NCI-H446 (cell line): ENCODE results near the gene ABHD8.
A peak's percentile ranks its signal among the peaks of the same experiment; 100 is the strongest.

Experiments used
- DNase-seq, 2 experiments: peaks; one replicate each; lab custom pipeline; 2025; lab: John Stamatoyannopoulos, UW

Gene ABHD8

DNA sequence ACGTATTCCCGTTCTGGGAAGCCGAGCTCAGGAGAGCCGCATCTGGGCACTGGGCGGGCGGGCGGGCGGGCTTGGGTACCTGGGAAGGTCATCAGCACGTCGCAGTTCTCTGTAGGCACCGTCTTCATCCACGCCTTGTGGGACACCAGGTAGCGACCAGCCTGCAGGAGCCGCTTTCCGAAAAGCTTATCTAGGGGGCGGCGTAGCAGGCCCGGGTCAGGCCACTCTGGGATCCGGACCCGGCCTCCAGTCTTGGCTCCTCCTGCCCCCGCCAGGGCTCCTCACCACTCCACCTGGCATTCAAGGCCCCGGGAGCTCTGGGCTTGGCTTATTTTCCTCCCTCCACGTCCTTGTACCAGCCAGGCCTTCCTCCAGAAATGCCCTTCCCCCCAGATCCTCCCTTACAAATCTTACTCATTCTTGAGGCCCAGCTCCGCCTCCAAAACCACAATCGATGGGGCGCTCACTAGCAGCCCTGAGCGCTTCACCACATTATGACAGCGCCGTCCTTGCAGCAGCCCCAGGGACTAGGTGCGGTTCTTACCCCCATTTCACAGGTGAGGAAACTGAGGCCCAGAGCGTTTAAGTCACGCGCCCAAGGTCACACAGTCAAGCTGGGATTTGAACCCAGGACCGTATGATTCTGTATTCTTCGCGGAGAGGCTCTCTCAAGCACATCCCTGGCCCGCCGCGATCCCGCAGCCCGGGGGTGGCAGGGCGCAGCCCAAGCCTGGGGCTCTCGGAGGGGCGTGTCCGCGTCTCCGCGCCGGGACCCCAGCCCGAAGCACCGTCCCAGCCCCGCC is 30.6 kb upstream of the ABHD8 start:
- DNase-seq, result no peak

GRCh38 chr19:17332677-17333581 is 29.7 kb upstream of the ABHD8 start:
- DNase-seq, result peak; percentile 32 to 63

DNA sequence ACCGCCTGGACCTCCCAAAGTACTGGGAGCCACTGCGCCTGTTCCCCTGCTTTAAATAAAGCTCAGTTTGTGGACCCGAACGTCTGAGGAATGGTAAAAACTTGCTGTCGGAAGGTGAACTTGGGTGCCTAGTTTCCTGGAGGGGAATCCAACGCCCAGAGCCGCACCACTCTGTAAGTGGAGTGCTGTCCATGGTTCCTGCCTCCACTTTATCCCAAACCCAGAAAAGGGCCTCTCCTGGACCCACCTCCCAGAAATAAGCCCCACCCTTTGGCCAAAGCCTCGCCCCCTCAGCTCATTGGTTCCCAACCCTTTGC is 29.1 kb upstream of the ABHD8 start:
- no peak for DNase-seq

- no peak for DNase-seq
Observed at GRCh38 chr19:17331045-17331558, 27.9 kb upstream of the ABHD8 start.

DNA sequence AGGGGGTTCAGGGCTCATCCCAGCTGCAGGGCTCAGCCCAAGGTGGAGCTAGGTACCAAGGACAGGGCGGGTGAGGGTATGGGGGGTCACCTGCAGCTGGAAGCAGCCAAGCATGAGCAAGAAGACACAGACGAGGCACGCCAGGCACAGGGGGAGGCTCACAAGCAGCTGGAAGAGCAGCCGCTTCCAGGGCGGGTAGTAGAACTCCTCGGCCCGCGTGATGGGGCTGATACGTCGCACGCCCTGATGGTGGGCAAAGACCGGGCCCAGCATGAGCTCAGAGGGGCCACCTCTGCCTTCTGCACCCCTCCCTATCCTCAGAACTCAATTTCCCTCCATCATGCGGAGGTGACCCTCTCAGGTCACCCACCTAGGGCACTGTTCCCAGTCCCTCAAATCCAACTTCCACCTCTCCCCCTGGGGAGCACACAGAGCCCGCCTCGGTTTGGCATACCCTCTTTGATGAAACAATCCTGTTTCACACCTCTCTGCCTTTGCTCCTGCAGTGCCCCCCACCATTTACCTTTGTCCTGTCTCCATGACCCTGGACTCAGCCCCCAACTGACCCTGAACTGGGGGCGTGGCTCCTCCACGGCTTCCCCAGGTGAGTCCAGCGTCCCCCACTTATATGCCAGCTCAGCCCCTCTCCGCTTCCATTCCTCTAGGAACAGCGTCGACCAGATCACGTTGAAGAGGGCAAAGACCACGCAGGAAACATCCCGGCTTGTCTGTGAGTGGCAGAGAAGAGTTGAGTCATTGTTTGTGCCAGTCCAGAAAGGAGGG is 27.2 kb upstream of the ABHD8 start:
- DNase-seq, result no peak

GRCh38 chr19:17329366-17330261 is 26.4 kb upstream of the ABHD8 start:
- DNase-seq, result no peak

GRCh38 chr19:17328517-17329365 is 25.5 kb upstream of the ABHD8 start:
- no peak for DNase-seq

GRCh38 chr19:17327654-17328516 is 24.7 kb upstream of the ABHD8 start:
- DNase-seq, result no peak

DNA sequence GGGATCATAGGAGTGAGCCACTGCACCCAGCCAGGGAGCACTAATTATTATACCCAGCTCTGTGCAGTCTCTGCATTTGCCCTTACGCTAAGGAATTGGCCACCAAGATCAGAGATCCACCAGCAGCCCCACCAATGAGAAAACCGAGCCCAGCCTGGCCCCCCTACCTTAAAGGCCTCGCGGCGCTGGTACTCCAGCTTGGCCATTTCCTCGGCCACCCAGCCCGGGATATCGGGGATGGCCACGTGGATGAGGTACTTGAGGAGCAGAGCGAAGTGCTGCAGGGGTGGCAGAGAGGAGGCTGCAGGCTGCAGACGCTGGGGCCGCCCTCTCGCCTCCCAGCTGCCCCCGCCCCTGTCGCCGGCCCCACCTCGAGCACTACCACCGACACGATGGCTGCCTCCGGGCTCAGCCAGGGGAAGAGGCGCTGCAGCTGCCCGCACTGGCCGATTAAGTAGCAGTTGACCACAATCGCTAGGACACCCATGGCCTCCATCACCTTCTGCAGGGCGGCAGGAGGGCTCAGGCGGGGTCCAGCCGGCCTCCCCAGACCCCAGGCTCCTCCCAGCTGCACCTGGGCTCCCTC is 23.9 kb upstream of the ABHD8 start:
- no peak for DNase-seq

DNA sequence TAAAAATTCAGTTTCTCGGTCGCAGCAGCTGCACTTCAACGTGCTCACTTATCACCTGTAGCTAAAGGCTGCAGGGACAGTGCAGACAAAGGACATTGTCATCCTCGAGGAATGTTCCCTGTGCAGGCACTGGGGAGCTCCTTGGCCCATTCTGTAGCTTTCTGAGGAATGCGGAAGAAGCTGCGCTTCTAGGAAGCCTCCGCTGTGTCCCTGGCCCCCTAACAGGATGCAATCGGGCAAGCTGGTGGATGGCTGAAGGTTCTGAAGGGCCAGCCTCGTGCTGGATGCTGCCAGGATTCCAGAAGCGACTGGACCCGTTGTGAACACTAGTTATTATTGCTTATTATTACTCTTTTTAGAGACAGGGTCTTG is 23.4 kb upstream of the ABHD8 start:
- no peak for DNase-seq

DNA sequence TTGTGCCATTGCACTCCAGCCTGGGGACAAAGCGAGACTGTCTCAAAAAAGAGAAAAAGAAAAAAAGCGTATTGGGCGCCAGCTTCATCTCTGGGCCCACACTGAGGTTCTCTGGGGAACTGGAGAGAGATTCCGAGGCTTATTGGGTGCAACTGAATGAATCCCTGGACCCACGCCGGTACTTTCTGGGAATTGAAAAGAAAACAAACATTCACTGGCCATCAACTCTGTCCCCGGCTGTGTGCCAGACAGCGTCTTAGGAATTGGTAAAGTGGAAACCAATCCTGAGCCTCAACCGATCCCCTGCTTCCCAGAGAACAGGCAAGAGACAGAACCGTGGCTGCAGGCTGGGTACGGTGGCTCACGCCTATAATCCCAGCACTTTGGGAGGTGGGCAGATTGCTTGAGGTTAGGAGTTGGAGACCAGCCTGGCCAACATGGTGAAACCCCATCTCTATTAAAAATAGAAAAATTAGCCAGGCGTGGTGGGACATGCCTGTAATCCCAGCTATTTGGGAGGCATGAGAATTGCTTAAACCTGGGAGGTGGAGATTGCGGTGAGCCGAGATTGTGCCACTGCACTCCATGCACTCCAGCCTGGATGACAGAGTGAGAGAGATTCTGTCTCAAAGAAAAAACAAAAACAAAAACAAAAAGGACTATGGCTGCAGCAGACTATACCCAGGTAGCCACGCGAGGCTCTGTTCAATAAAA is 22.8 kb upstream of the ABHD8 start:
- DNase-seq, result no peak

DNA sequence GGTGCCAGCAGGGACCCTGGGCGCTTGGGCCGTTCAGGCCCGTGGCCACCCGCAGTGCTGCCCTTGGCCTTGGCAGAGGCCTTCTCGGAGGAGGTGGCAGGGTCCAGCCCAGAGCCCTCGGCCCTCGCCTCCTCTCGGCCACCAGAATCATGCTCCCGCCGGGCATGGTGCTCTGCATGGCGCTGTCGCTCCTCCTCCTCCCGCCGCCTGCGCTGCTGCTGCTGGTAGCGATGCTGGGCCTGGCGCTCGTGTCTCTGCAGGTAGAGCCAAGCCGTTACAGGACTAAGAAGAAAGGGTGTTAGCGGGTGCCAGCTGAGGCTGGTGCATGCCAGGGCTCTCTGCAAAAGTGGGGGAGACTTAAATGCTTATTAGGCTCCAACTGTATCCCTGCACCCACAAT is 21.9 kb upstream of the ABHD8 start:
- DNase-seq, result no peak

DNA sequence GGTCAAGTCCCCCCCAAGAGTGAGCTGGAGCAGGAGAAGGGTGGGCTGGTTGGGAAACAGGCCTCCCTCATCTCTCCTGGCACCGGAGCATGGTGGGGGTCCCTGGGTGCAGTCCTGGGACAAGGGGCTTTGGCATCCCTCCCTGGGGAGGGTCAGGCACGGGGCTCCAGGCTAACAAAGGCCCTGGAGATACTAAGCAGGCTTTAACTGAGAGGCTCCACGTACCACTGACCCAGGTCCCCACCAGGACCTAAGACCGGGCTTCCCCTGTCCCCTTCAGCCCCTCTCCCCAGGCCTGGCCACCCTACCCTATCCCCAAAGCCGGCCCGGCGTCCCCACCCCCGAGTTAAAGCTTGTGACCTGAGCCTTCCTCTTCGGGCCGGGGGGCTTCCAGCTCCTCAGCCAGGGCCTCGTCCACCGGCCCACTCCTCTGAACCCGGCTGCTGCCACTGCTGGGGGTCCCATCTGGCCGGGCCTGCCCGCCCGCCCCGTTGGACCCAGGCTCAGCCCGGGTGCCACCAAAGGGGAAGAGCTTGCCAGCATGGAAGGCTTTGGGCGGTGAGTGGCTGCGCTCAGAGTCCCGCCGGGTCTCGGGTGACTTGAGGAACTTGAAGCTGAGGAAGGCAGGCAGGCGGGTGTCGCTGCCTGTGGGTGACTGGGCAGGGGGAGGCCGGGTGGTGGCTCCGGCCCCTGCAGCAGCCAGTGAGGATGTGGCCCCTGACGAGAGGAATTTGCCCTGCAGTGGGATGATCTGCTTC is 21.3 kb upstream of the ABHD8 start:
- DNase-seq, result no peak

DNA sequence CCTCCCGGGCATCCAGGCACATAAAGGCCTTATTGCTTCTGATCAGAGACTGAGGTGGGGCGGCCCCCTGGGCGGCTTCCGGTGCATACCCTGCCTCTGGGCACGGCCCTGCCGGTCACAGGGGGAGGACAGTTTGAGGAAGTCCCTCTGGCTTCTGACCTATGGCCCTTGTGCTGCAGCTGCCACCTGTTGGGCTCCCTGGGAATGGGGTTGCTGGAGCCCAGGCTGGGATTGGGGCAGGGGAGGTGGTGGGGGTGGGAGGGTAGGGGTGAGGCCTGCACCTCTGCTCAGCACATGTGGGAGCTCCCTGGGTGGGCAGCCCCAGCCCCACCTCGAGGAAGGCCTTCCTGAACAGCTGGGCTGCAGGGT is 20.7 kb upstream of the ABHD8 start:
- no peak for DNase-seq

GRCh38 chr19:17323300-17323963 is 20.2 kb upstream of the ABHD8 start:
- no peak for DNase-seq

DNA sequence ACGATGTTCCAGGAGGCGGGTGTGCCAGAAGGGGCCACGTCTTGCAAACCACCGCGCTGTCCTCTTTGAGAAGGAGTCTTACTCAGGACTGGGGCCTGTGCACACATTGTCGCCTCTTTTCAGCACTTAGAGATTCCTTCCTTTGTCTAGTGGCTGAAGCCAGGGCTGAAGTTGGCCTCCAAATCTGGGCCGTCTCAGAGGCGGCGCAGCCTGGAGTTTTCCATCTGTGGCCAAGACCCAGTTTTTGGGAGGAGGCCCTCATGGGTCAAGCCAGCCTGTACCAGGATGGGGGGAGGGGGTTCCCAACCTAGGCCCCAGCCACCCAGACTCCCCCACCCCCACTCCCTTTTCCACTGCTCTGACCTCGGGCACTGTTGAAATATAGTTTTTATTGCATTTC is 19.6 kb upstream of the ABHD8 start:
- DNase-seq, result no peak
